Spleen (tissue), 11 donors: Measurements from ENCODE around the gene LCN2. TPM values are rescaled to one million over a fixed set of nuclear protein-coding genes. Genes with fewer than 3 reads are reported as not detected.

Experiments used
- DNase-seq: peaks from one replicate; pipeline ENCODE4 v3.0.0-alpha.2; 2020
- H3K27ac ChIP-seq, 8 donors: fragments of 200-600 bp; sonication (generic) in 7 of 8; 1 replicate in 4 of 8; 2 replicates in 4 of 8; pipeline versions ENCODE4 v1.5.0 to v1.8.0; 2016 to 2021; ENCODE audit warnings: inconsistent platforms in 4 of 8, mild to moderate bottlenecking in 4 of 8, moderate library complexity in 1 of 8
- H3K27me3 ChIP-seq, 7 donors: fragments of 200-600 bp; sonication (generic) in 6 of 7; replicated peaks in 1 of 7; 1 replicate in 4 of 7; 2 replicates in 3 of 7; pipeline versions ENCODE4 v1.5.0 to v1.8.0; 2016 to 2021; ENCODE audit warnings: inconsistent platforms in 3 of 7, mild to moderate bottlenecking in 1 of 7
- H3K36me3 ChIP-seq, 6 donors: fragments of 200-600 bp; sonication (generic) in 5 of 6; 1 replicate in 4 of 6; 2 replicates in 2 of 6; pipeline versions ENCODE4 v1.5.0 to v1.8.0; 2016 to 2021; ENCODE audit warnings: inconsistent platforms in 2 of 6
- H3K4me1 ChIP-seq, 6 donors: fragments of 200-600 bp; sonication (generic) in 5 of 6; 1 replicate in 3 of 6; 2 replicates in 3 of 6; pipeline versions ENCODE4 v1.5.0 to v1.8.0; 2016 to 2021; ENCODE audit warnings: inconsistent platforms in 3 of 6
- H3K4me3 ChIP-seq, 8 donors: fragments of 200-600 bp; sonication (generic) in 7 of 8; 1 replicate in 4 of 8; 2 replicates in 4 of 8; pipeline versions ENCODE4 v1.5.0 to v1.8.0; 2016 to 2021; ENCODE audit warnings: inconsistent platforms in 4 of 8, mild to moderate bottlenecking in 4 of 8, moderate library complexity in 2 of 8
- H3K9me3 ChIP-seq, 8 donors: fragments of 200-600 bp; sonication (generic) in 7 of 8; 1 replicate in 4 of 8; 2 replicates in 4 of 8; pipeline versions ENCODE4 v1.5.0 to v1.8.0; 2016 to 2021; ENCODE audit warnings: inconsistent platforms in 4 of 8
- CTCF ChIP-seq, 11 experiments: fragments of 200-600 bp in 7 of 11; fragments of 450-650 bp in 4 of 11; sonication (generic) in 4 of 11; IDR thresholded peaks in 8 of 11; conservative IDR thresholded peaks in 3 of 11; 1 replicate in 7 of 11; 2 replicates in 4 of 11; pipeline versions ENCODE4 v1.4.0 to v1.8.0; 2016 to 2021; ENCODE audit warnings: antibody characterized with exemption in 11 of 11, inconsistent platforms in 4 of 11, mild to moderate bottlenecking in 1 of 11
- POLR2A ChIP-seq, 3 donors: fragments of 450-650 bp; IDR thresholded peaks; one replicate each; pipeline ENCODE4 v1.5.1; 2017; ENCODE audit warnings: antibody characterized with exemption in 3 of 3, mild to moderate bottlenecking in 1 of 3
- POLR2AphosphoS5 ChIP-seq, 3 donors: sonication (generic); formaldehyde crosslinking; IDR thresholded peaks; one replicate each; pipeline ENCODE4 v1.5.1; 2017; ENCODE audit warnings: antibody characterized with exemption in 3 of 3
- WGBS, 5 donors: extraction: QIAGEN DNeasy Blood & Tissue Kit in 3 of 5; methylation state at CpG; one replicate each; pipeline versions ENCODE4 v1.1.5 to v1.1.7; 2013 to 2018; 5-methylcytosine and 5-hydroxymethylcytosine counted together
- intact Hi-C: fragments of 100-400 bp; cut with DNase I; formaldehyde crosslinking; loops from one replicate; pipeline ENCODE4 v1.15.0; 2023; ENCODE audit warnings: low total_unique reads
- polyA plus RNA-seq, 3 donors: library from polyadenylated mRNA; stranded (reverse); fragments of 200-250 nt; gene quantifications; one replicate each; pipeline ENCODE4 v1.2.1, GENCODE V29; 2013
- total RNA-seq, 7 donors: library from RNA; depleted of rRNA in 3 of 7; stranded (reverse); fragments of >200 nt in 3 of 7; fragmentation: NEBNext Ultra II Directional in 4 of 7; extraction: Animal tissue kit (Norgen Biotek cat#: 25700) in 4 of 7; gene quantifications; one replicate each; pipeline versions ENCODE4 v1.1.0 to v1.2.1, GENCODE V29; 2016 to 2021
- donor health status: healthy with polysubstance abuse.
- donor health status: DM: no; HTN: no; CAD: no; lungs with moderate emphysema.
- donor health status: DM: no; HTN: no; CAD: no.
- donor health status: Bipolar disorder and iron deficiency.
- donor health status: healthy.
- donor health status: DM: no; HTN: no; CAD: no.
- donor health status: DM: yes; HTN: yes; CAD: no.

Gene LCN2
- total and polyA plus RNA-seq, 10 donors, result 7.7 to 218 (median 15.4) TPM

GRCh38 chr9:128202648-128203023 is 53.4 kb downstream of the LCN2 start:
- H3K36me3 ChIP-seq, result no peaks in the 10 kb centered on the region
- no peak for DNase-seq
- H3K27ac ChIP-seq, result peak overlapping the region in 1 of 8 donors; percentile 14
- WGBS, 5 donors, result 30 to 42% (median 31%) methylated on average over 2 of the region's 2 CpGs
- intact Hi-C loops, result no loop called here
- peak overlapping the region in 4 of 8 donors; percentile 59 to 78 (median 64) for H3K4me3 ChIP-seq
- no peak for TF ChIP-seq POLR2A (IDR thresholded peaks at IDR 0.05)
- TF ChIP-seq POLR2AphosphoS5 (IDR thresholded peaks at IDR 0.05), result no peak
- no peak for TF ChIP-seq CTCF (IDR thresholded peaks at IDR 0.05 in 8 of 11, conservative IDR thresholded peaks at IDR 0.05 in 3 of 11)
- no peaks in the 10 kb centered on the region for H3K9me3 ChIP-seq
- H3K4me1 ChIP-seq, result peaks cover 6 to 22% (median 18%) of the 10 kb centered on the region in 6 donors
- peaks cover 0 to 34% (median 24%) of the 10 kb centered on the region in 7 donors for H3K27me3 ChIP-seq

Other genes starting within 250 kb of the LCN2 start
- gene ST6GALNAC6, start 249.8 kb upstream of the LCN2 start, total RNA-seq, result 100 to 1,000 TPM in 1 of 7 donors, 10 to 100 TPM in 6; 62.5 to 118 (median 75.9) TPM
- 10 to 100 TPM; 29.0 to 68.0 (median 31.7) TPM for gene ST6GALNAC6, start 249.8 kb upstream of the LCN2 start, polyA plus RNA-seq
- 10 to 100 TPM; 48.6 to 92.8 (median 65.8) TPM for gene ST6GALNAC4, start 232.4 kb upstream of the LCN2 start, total RNA-seq
- gene ST6GALNAC4, start 232.4 kb upstream of the LCN2 start, polyA plus RNA-seq, result 10 to 100 TPM; 16.0 to 36.7 (median 19.5) TPM
- gene PIP5KL1, start 218.7 kb upstream of the LCN2 start, total RNA-seq, result 1 to 10 TPM in 2 of 7 donors, under 1 TPM in 3, not detected in 2; 0.46 to 3.6 (median 0.94) TPM
- gene PIP5KL1, start 218.7 kb upstream of the LCN2 start, polyA plus RNA-seq, result under 1 TPM; 0.13 to 0.51 (median 0.42) TPM
- 10 to 100 TPM; 19.5 to 31.3 (median 25.2) TPM for gene DPM2, start 211.6 kb upstream of the LCN2 start, total RNA-seq
- 10 to 100 TPM; 23.6 to 33.8 (median 28.1) TPM for gene DPM2, start 211.6 kb upstream of the LCN2 start, polyA plus RNA-seq
- gene EEIG1, start 168.5 kb upstream of the LCN2 start, total RNA-seq, result 100 to 1,000 TPM in 1 of 7 donors, 10 to 100 TPM in 6; 27.3 to 102 (median 72.8) TPM
- gene EEIG1, start 168.5 kb upstream of the LCN2 start, polyA plus RNA-seq, result 10 to 100 TPM; 28.6 to 39.6 (median 29.0) TPM
- 10 to 100 TPM in 6 of 7 donors, 1 to 10 TPM in 1; 9.3 to 14.3 (median 11.7) TPM for gene NAIF1, start 82.1 kb upstream of the LCN2 start, total RNA-seq
- gene NAIF1, start 82.1 kb upstream of the LCN2 start, polyA plus RNA-seq, result 10 to 100 TPM; 10.6 to 15.4 (median 10.8) TPM
- 10 to 100 TPM; 20.2 to 44.7 (median 26.0) TPM for gene SLC25A25, start 81.2 kb upstream of the LCN2 start, total RNA-seq
- 10 to 100 TPM in 1 of 3 donors, 1 to 10 TPM in 2; 6.2 to 13.6 (median 6.5) TPM for gene SLC25A25, start 81.2 kb upstream of the LCN2 start, polyA plus RNA-seq
- 10 to 100 TPM; 45.2 to 66.6 (median 58.5) TPM for gene PTGES2, start 21.7 kb upstream of the LCN2 start, total RNA-seq
- 10 to 100 TPM; 45.8 to 71.2 (median 54.0) TPM for gene PTGES2, start 21.7 kb upstream of the LCN2 start, polyA plus RNA-seq
- gene BBLN, start 10.8 kb downstream of the LCN2 start, total RNA-seq, result 100 to 1,000 TPM in 3 of 7 donors, 10 to 100 TPM in 4; 43.5 to 220 (median 59.2) TPM
- gene BBLN, start 10.8 kb downstream of the LCN2 start, polyA plus RNA-seq, result 100 to 1,000 TPM; 152 to 201 (median 178) TPM
- 10 to 100 TPM; 61.9 to 98.2 (median 89.2) TPM for gene CIZ1, start 42.1 kb downstream of the LCN2 start, total RNA-seq
- gene CIZ1, start 42.1 kb downstream of the LCN2 start, polyA plus RNA-seq, result 10 to 100 TPM; 24.7 to 50.0 (median 34.5) TPM
- gene DNM1, start 53.9 kb downstream of the LCN2 start, total RNA-seq, result 1 to 10 TPM in 6 of 7 donors, under 1 TPM in 1; 0.42 to 3.6 (median 2.1) TPM
- gene DNM1, start 53.9 kb downstream of the LCN2 start, polyA plus RNA-seq, result 1 to 10 TPM; 1.2 to 1.3 (median 1.3) TPM
- gene GOLGA2, start 126.6 kb downstream of the LCN2 start, total RNA-seq, result 10 to 100 TPM; 56.1 to 79.0 (median 68.0) TPM
- gene GOLGA2, start 126.6 kb downstream of the LCN2 start, polyA plus RNA-seq, result 10 to 100 TPM; 15.5 to 39.4 (median 28.0) TPM
- 10 to 100 TPM in 6 of 7 donors, 1 to 10 TPM in 1; 8.4 to 19.1 (median 13.6) TPM for gene SWI5, start 126.8 kb downstream of the LCN2 start, total RNA-seq
- 10 to 100 TPM; 15.6 to 23.4 (median 23.0) TPM for gene SWI5, start 126.8 kb downstream of the LCN2 start, polyA plus RNA-seq
- gene TRUB2, start 173.0 kb downstream of the LCN2 start, total RNA-seq, result 10 to 100 TPM in 5 of 7 donors, 1 to 10 TPM in 2; 9.0 to 19.2 (median 16.3) TPM
- 10 to 100 TPM; 11.8 to 15.3 (median 14.1) TPM for gene TRUB2, start 173.0 kb downstream of the LCN2 start, polyA plus RNA-seq
- gene COQ4, start 173.4 kb downstream of the LCN2 start, total RNA-seq, result 10 to 100 TPM; 23.9 to 53.8 (median 37.3) TPM
- 10 to 100 TPM; 39.2 to 63.7 (median 54.7) TPM for gene COQ4, start 173.4 kb downstream of the LCN2 start, polyA plus RNA-seq
- 10 to 100 TPM in 6 of 7 donors, 1 to 10 TPM in 1; 9.6 to 14.2 (median 11.8) TPM for gene SLC27A4, start 191.1 kb downstream of the LCN2 start, total RNA-seq
- 10 to 100 TPM in 1 of 3 donors, 1 to 10 TPM in 2; 8.4 to 15.5 (median 8.5) TPM for gene SLC27A4, start 191.1 kb downstream of the LCN2 start, polyA plus RNA-seq
- 10 to 100 TPM; 32.9 to 58.1 (median 43.8) TPM for gene URM1, start 221.9 kb downstream of the LCN2 start, total RNA-seq
- 10 to 100 TPM; 28.1 to 47.9 (median 47.9) TPM for gene URM1, start 221.9 kb downstream of the LCN2 start, polyA plus RNA-seq